Measurements from ENCODE around the gene TEX28.
"Not testable (repeated sequence)": the region's sequence is repeated elsewhere in the genome, so short reads cannot be mapped to it uniquely, and the experiment has no call there.

The TEX28 gene

GRCh38 chrX:154247377-154248045, 47.4 kb downstream of the TEX28 start:
- not testable (repeated sequence) for DNase-seq (ENCODE audit: low spot score)

GRCh38 chrX:154239982-154240503, 54.9 kb downstream of the TEX28 start:
- not testable (repeated sequence) for DNase-seq (ENCODE audit: low spot score)

GRCh38 chrX:154238939-154239559, 55.9 kb downstream of the TEX28 start:
- DNase-seq (ENCODE audit: low spot score): not testable (repeated sequence)

GRCh38 chrX:154233620-154234019, 61.3 kb downstream of the TEX28 start:
- not testable (repeated sequence) for DNase-seq (ENCODE audit: low spot score)

GRCh38 chrX:154231443-154231842, 63.5 kb downstream of the TEX28 start:
- not testable (repeated sequence) for DNase-seq (ENCODE audit: low spot score)

GRCh38 chrX:154226706-154227105, 68.2 kb downstream of the TEX28 start:
- not testable (repeated sequence) for DNase-seq (ENCODE audit: low spot score)

- DNase-seq (ENCODE audit: low spot score): not testable (repeated sequence)
These were observed 69.6 kb downstream of the TEX28 start for GRCh38 chrX:154225292-154225691.
